ENCODE measurements around the gene UCHL1. TPM values are rescaled to one million over a fixed set of nuclear protein-coding genes. Genes with fewer than 3 reads are reported as not detected.

UCHL1 gene
- polyA plus RNA-seq, 1 donor from 2014 or later, result 5,099 TPM

DNA sequence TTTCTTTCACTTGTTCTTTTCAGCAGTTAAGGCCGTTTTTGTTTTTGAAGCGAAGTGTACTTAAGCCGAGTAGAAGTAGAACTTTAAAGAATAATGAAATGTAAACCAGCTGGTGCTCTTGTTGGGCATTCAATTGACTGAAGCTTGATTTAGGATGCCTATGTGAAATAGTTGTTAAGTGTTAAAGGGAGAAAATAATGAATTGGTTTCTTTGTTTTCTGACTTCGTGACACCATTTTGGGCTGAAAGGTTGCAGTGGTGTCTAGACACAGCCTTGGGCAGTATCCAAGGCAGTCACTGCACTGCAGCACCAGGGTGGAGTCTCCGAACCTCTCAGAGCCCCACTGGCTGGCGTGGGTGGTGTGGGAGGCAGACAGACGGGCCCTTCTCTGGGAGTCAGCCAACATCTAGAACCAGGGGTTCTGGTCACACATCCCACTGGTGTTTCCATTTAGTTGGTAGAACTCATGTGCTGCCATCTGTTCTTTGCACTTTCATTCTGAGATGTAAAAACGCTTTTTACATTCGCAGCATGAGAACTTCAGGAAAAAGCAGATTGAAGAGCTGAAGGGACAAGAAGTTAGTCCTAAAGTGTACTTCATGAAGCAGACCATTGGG is 3.5 kb downstream of the UCHL1 start:
- no peak for TF ChIP-seq EP300 (conservative IDR thresholded peaks at IDR 0.05; ENCODE audit: poor library complexity, severe bottlenecking)
- no peak for TF ChIP-seq EZH2 (IDR thresholded peaks at IDR 0.05; ENCODE audit: borderline replicate concordance, insufficient read depth, low read length, poor library complexity, severe bottlenecking)
- TF ChIP-seq SMC3 (conservative IDR thresholded peaks at IDR 0.05; ENCODE audit: poor library complexity), result no peak
- TF ChIP-seq RAD21 (conservative IDR thresholded peaks at IDR 0.05), result no peak
- TF ChIP-seq, protein P1, sequence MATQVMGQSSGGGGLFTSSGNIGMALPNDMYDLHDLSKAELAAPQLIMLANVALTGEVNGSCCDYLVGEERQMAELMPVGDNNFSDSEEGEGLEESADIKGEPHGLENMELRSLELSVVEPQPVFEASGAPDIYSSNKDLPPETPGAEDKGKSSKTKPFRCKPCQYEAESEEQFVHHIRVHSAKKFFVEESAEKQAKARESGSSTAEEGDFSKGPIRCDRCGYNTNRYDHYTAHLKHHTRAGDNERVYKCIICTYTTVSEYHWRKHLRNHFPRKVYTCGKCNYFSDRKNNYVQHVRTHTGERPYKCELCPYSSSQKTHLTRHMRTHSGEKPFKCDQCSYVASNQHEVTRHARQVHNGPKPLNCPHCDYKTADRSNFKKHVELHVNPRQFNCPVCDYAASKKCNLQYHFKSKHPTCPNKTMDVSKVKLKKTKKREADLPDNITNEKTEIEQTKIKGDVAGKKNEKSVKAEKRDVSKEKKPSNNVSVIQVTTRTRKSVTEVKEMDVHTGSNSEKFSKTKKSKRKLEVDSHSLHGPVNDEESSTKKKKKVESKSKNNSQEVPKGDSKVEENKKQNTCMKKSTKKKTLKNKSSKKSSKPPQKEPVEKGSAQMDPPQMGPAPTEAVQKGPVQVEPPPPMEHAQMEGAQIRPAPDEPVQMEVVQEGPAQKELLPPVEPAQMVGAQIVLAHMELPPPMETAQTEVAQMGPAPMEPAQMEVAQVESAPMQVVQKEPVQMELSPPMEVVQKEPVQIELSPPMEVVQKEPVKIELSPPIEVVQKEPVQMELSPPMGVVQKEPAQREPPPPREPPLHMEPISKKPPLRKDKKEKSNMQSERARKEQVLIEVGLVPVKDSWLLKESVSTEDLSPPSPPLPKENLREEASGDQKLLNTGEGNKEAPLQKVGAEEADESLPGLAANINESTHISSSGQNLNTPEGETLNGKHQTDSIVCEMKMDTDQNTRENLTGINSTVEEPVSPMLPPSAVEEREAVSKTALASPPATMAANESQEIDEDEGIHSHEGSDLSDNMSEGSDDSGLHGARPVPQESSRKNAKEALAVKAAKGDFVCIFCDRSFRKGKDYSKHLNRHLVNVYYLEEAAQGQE (IDR thresholded peaks at IDR 0.05; ENCODE audit: borderline replicate concordance), result no peak
- no peak for TF ChIP-seq TAF1 (IDR thresholded peaks at IDR 0.05; ENCODE audit: low read depth)
- TF ChIP-seq MXI1 (conservative IDR thresholded peaks at IDR 0.05; ENCODE audit: poor library complexity, severe bottlenecking), result no peak
- no peak for TF ChIP-seq POLR2AphosphoS5 (IDR thresholded peaks at IDR 0.05)
- TF ChIP-seq, protein P2, sequence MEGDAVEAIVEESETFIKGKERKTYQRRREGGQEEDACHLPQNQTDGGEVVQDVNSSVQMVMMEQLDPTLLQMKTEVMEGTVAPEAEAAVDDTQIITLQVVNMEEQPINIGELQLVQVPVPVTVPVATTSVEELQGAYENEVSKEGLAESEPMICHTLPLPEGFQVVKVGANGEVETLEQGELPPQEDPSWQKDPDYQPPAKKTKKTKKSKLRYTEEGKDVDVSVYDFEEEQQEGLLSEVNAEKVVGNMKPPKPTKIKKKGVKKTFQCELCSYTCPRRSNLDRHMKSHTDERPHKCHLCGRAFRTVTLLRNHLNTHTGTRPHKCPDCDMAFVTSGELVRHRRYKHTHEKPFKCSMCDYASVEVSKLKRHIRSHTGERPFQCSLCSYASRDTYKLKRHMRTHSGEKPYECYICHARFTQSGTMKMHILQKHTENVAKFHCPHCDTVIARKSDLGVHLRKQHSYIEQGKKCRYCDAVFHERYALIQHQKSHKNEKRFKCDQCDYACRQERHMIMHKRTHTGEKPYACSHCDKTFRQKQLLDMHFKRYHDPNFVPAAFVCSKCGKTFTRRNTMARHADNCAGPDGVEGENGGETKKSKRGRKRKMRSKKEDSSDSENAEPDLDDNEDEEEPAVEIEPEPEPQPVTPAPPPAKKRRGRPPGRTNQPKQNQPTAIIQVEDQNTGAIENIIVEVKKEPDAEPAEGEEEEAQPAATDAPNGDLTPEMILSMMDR (IDR thresholded peaks at IDR 0.05; ENCODE audit: poor library complexity, severe bottlenecking), result no peak
- peaks cover 38% of the 10 kb centered on the region for H3K36me3 ChIP-seq (ENCODE audit: insufficient read depth, low read length)
- peak overlapping the region; percentile 13 for H3K9ac ChIP-seq (ENCODE audit: low read length)
- H3K4me2 ChIP-seq (ENCODE audit: low read length), result peak overlapping the region; percentile 93
- H3K4me3 ChIP-seq (ENCODE audit: low read length), result peak overlapping the region; percentile 89
- H3K79me2 ChIP-seq (replicated peaks; ENCODE audit: insufficient read depth, low read length), result peaks cover 46% of the 10 kb centered on the region
- no peak overlapping the region for H2AFZ ChIP-seq (ENCODE audit: low read depth, low read length)
- no peaks in the 10 kb centered on the region for H3K27me3 ChIP-seq (ENCODE audit: insufficient read depth, low read depth, low read length)
- peaks cover 11% of the 10 kb centered on the region for H3F3A ChIP-seq (ENCODE audit: insufficient read depth, low read length, poor library complexity, severe bottlenecking)
- H4K20me1 ChIP-seq (ENCODE audit: insufficient read depth), result peaks cover 38% of the 10 kb centered on the region
- no peaks in the 10 kb centered on the region for H3K9me3 ChIP-seq (ENCODE audit: low read length)
- H3K27ac ChIP-seq (ENCODE audit: low read length), result no peak overlapping the region
- H3K9me2 ChIP-seq (ENCODE audit: insufficient read depth, low read length), result no peaks in the 10 kb centered on the region

DNA sequence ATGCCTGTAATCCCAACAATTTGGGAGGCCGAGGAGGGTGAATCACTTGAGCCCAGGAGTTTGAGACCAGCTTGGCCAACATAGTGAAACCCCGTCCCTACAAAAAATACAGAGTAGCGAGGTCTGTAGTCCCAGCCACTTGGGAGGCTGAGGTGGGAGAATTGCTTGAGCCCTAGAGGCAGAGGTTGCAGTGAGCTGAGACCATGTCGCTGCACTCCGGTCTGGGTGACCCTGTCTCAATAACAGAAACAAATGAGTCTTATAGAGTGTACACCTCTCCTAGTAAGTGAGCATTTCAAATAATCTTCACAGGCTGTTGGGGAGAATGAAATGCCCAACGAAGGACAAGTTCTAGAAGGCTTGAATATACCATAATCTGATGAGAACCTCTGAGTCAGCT is 5.5 kb downstream of the UCHL1 start:
- TF ChIP-seq TAF1 (IDR thresholded peaks at IDR 0.05; ENCODE audit: low read depth), result no peak
- TF ChIP-seq MXI1 (conservative IDR thresholded peaks at IDR 0.05; ENCODE audit: poor library complexity, severe bottlenecking), result no peak
- no peak for TF ChIP-seq EZH2 (IDR thresholded peaks at IDR 0.05; ENCODE audit: borderline replicate concordance, insufficient read depth, low read length, poor library complexity, severe bottlenecking)
- no peak for TF ChIP-seq POLR2AphosphoS5 (IDR thresholded peaks at IDR 0.05)
- TF ChIP-seq, protein P1 (IDR thresholded peaks at IDR 0.05; ENCODE audit: borderline replicate concordance), result no peak
- no peak for TF ChIP-seq EP300 (conservative IDR thresholded peaks at IDR 0.05; ENCODE audit: poor library complexity, severe bottlenecking)
- TF ChIP-seq SMC3 (conservative IDR thresholded peaks at IDR 0.05; ENCODE audit: poor library complexity), result no peak
- TF ChIP-seq, protein P2 (IDR thresholded peaks at IDR 0.05; ENCODE audit: poor library complexity, severe bottlenecking), result no peak
- peaks cover 41% of the 10 kb centered on the region for H3K36me3 ChIP-seq (ENCODE audit: insufficient read depth, low read length)
- no peak overlapping the region for H3K4me2 ChIP-seq (ENCODE audit: low read length)

More for the DNA sequence above, 5.5 kb downstream of the UCHL1 start:
- Histone ChIP-seq H3K9ac (ENCODE audit: low read length) (no peak overlapping the region), H3K9me3 (ENCODE audit: low read length) (no peaks in the 10 kb centered on the region), H3K79me2 (replicated peaks; ENCODE audit: insufficient read depth, low read length) (peaks cover 41% of the 10 kb centered on the region), H4K20me1 (ENCODE audit: insufficient read depth) (peaks cover 38% of the 10 kb centered on the region), H3K27ac (ENCODE audit: low read length) (no peak overlapping the region), H2AFZ (ENCODE audit: low read depth, low read length) (no peak overlapping the region), H3K4me3 (ENCODE audit: low read length) (no peak overlapping the region), H3K9me2 (ENCODE audit: insufficient read depth, low read length) (no peaks in the 10 kb centered on the region), H3K27me3 (ENCODE audit: insufficient read depth, low read depth, low read length) (no peaks in the 10 kb centered on the region), H3F3A (ENCODE audit: insufficient read depth, low read length, poor library complexity, severe bottlenecking) (peaks cover 11% of the 10 kb centered on the region)
